GM12801 (cell line): ENCODE results near the gene CACNA1A.

Source experiments
- TF ChIP-seq, protein P1 (sequence below): IDR thresholded peaks from one replicate; pipeline ENCODE4 v1.5.1; 2011; ENCODE audit warnings: control low read depth; ENCODE audit not compliant: insufficient read length; ENCODE audit errors: extremely low read depth

The CACNA1A gene

DNA sequence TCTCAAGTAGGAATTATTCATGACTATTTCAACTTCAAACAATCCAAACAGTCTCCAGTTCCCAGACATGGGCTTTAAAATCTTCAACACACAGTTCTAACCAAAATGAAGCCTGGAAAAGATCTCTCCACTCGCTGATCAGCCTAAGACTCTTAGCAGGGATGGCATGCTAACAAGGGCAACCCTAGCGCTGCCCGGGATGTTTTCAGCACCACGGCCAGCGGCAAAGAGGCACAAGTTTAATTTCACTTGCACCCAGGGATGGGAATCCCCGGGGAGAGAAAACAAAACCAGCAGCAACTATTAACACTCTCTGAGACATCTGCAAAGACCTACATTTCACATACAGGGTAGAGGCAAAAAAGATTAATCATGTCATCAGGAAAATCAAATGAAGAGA, 43.0 kb downstream of the CACNA1A start:
- TF ChIP-seq, protein P1, sequence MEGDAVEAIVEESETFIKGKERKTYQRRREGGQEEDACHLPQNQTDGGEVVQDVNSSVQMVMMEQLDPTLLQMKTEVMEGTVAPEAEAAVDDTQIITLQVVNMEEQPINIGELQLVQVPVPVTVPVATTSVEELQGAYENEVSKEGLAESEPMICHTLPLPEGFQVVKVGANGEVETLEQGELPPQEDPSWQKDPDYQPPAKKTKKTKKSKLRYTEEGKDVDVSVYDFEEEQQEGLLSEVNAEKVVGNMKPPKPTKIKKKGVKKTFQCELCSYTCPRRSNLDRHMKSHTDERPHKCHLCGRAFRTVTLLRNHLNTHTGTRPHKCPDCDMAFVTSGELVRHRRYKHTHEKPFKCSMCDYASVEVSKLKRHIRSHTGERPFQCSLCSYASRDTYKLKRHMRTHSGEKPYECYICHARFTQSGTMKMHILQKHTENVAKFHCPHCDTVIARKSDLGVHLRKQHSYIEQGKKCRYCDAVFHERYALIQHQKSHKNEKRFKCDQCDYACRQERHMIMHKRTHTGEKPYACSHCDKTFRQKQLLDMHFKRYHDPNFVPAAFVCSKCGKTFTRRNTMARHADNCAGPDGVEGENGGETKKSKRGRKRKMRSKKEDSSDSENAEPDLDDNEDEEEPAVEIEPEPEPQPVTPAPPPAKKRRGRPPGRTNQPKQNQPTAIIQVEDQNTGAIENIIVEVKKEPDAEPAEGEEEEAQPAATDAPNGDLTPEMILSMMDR, result no peak

DNA sequence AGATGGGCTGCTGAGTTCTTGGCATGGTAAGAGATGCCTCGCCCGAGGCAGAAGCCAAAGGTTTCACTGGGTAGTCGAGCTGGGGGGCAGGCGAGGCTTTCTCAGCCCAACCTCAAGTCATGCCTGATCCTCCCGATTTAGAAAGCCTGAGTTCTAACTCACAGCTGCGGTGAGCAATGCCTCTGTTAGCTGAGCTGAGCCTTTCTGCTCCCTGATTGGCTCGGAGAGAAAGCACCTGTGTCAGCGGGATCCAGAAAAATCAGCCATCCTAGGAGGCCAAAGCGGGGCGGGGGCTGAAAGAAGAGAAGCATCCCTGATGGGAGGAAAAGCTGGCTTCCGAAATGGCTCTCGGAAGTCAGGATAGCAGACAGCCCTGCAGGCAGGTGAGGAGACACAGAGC, 44.7 kb downstream of the CACNA1A start:
- TF ChIP-seq, protein P1, result no peak

DNA sequence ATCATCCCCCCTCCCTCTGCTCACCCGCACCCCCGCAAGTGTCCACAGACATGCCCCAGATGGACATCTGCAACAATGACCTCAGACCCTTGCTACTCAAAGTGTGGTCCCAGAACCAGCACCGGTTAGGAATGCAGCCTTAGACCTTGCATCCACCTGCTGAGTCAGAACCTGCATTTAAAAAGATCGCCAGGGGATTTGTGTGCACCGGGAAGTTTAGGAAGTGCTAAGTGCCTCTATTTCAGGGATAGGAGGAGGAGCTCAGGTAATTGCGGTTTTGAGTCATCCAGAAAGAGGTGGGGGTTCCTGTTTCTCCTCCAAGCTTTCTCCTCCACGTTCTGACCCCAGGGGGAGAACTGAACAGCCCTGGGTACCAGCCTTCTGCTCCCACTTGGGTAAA, 46.2 kb downstream of the CACNA1A start:
- TF ChIP-seq, protein P1, result no peak

DNA sequence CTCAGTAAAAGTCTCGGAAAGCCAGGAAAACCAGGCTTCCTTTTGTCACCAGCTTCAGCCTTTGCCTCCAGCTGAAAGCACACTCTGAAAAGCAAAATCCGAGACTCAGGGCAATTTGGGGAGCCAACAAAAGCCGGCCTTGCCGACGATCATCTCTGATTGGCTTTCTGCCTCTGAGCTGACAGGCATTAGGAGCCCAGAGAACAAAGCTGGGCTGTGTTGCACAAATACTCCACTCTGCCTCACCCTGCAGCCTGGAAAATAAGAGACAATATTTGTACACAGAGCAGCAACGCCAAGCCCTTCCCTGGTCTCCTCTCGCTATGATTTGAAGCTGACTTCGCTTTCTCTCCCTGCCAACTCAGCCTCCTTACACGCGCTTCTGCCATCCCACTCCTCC, 46.9 kb downstream of the CACNA1A start:
- TF ChIP-seq, protein P1, result no peak

DNA sequence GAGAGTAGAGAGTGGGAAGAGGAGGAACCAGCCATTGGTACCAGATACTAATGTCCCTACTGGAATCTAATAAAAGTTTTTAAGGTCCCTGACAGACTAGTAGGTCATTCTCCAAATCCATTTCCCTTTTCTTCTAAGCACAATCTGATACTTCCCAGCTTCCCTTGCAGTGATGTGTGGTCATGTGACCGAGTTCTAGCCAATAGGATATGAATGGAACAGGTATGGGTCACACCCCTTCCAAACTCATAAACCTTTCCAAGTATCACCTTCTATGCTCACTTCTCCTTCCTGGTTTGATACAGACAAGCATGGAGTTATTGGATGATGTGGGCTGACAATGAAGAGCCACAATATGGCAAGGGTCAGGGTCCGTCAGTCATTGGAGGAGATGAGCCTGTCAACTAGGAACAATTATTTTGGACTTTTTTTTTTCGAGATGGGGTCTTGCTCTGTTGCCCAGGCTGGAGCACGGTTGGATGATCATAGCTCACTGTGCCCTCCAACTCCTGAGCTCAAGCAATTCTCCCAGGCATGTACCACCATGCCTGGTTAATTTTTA, 54.8 kb downstream of the CACNA1A start:
- TF ChIP-seq, protein P1, result no peak

DNA sequence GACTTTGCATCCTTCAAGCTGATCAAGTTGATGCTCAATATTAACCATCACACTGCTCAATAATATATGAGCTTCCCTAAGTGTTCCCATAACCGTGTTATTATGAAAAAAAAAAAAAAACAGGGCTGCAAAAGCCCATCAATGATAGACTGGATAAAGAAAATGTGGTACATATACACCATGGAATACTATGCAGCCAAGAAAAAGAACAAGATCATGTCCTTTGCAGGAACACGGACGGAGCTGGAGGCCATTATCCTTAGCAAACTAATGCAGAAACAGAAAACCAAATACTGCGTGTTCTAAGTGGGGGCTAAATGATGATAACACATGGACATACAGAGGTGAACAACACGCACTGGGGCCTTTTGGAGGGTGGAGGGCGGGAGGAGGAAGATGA, 58.3 kb downstream of the CACNA1A start:
- TF ChIP-seq, protein P1, result no peak

DNA sequence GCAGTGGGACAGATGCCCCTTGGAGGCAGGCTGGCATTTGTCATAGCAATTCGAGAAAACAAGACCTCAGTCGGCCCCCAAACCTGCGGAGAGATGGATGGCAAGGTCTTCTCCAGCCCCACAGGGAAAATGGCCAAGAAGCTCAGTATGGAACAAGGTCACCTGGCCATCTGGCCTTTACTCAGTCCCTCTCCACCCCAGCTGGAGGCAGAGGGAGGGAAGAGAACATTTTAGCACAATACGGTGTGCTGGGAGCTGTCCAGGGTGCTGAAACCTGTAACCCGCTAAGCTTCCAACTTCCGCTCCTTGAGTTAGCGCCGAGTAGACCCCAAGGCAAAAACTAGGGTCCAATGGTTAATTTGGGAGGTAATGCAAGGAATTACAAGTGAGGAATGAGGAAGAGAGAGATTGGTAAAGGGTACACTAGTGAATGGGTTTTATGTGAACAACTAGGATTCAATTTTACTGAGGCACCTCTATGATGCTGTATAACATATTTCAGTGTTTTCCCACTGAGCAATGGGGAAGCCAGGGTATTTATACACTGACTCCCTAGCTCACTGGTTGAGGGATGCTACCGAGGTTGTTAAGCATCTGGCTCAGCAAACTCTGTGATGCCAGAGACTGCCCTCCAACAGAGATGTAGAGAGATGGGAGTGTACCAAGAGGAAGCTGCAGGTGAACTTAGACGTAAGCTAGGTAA, 64.3 kb downstream of the CACNA1A start:
- TF ChIP-seq, protein P1, result no peak
